RWPE1 (cell line): ENCODE measurements around the gene RALGPS1.

Source experiments
- CTCF ChIA-PET: fragments of 350-600 bp; sonication (Branson Sonifier 250); formaldehyde crosslinking; extraction: SDS; loops from one replicate; lab custom pipeline; 2021; lab: Yijun Ruan, JAX
- POLR2A ChIA-PET: fragments of 400-600 bp; formaldehyde crosslinking; extraction: SDS; loops from one replicate; lab custom pipeline; 2020; ENCODE audit warnings: antibody characterized with exemption; ENCODE audit not compliant: low non-redundant PET; lab: Yijun Ruan, JAX
- DNase-seq: peaks from one replicate; pipeline ENCODE4 v3.0.0; 2012; ENCODE audit warnings: low spot score
- H3K27ac ChIP-seq: fragments of 450-650 bp; 2 replicates; pipeline ENCODE4 v1.5.1; 2017
- CTCF ChIP-seq: fragments of 450-650 bp; conservative IDR thresholded peaks from 2 replicates; pipeline ENCODE4 v1.5.1; 2017; ENCODE audit warnings: low read depth, mild to moderate bottlenecking

Gene RALGPS1

GRCh38 chr9:127199001-127199791 is 284.6 kb downstream of the RALGPS1 start:
- POLR2A ChIA-PET = no interaction called here
- TF ChIP-seq CTCF = peak; percentile 99
- H3K27ac ChIP-seq = peak overlapping the region; percentile 14; the same call in 1 of the 2 replicates
- DNase-seq = peak; percentile 85
- CTCF ChIA-PET = interaction anchor here (0.6 to 7.6 kb wide), 21 partner anchors 12 to 310 kb away, joined by 3 to 104 read pairs (median 3); no protein-coding TSS in a partner anchor

- no peak for TF ChIP-seq CTCF
- CTCF ChIA-PET = interaction anchor here (0.6 to 7.6 kb wide), 5 partner anchors 87 to 311 kb away, joined by 3 to 104 read pairs (median 3); no protein-coding TSS in a partner anchor
- no peak overlapping the region for H3K27ac ChIP-seq
- no peak for DNase-seq
- POLR2A ChIA-PET = no interaction called here
These were observed 285.7 kb downstream of the RALGPS1 start for GRCh38 chr9:127200106-127200862.

- ChIA-PET POLR2A (no interaction called here), CTCF (interaction anchor here (0.6 to 7.6 kb wide), 4 partner anchors 236 to 1651 kb away, joined by 3 to 104 read pairs (median 4); no protein-coding TSS in a partner anchor)
- TF ChIP-seq CTCF = no peak
- no peak overlapping the region for H3K27ac ChIP-seq
- DNase-seq = no peak
These were observed 286.5 kb downstream of the RALGPS1 start for GRCh38 chr9:127201071-127201541.

- TF ChIP-seq CTCF = no peak
- H3K27ac ChIP-seq = no peak overlapping the region
- DNase-seq = no peak
- POLR2A ChIA-PET = no interaction called here
- CTCF ChIA-PET = interaction anchor here (0.6 to 7.6 kb wide), 6 partner anchors 15 to 1651 kb away, joined by 3 to 104 read pairs (median 4); no protein-coding TSS in a partner anchor
These were observed 287.1 kb downstream of the RALGPS1 start for GRCh38 chr9:127201731-127202130.

- ChIA-PET POLR2A (no interaction called here), CTCF (interaction anchor here (1.0 to 7.6 kb wide), 2 partner anchors 14 to 262 kb away, joined by 3 to 104 read pairs; no protein-coding TSS in a partner anchor)
These were observed 288.0 kb downstream of the RALGPS1 start for GRCh38 chr9:127202461-127203169.

More at GRCh38 chr9:127202461-127203169, 288.0 kb downstream of the RALGPS1 start:
- no peak for TF ChIP-seq CTCF
- no peak overlapping the region for H3K27ac ChIP-seq
- no peak for DNase-seq
